GM19467 (cell line): ENCODE measurements around the gene IFIT5.
"Not testable (repeated sequence)": the region's sequence is repeated elsewhere in the genome, so short reads cannot be mapped to it uniquely, and the experiment has no call there.

Source experiments
- ATAC-seq: cut with Tn5 transposase; IDR thresholded peaks from one replicate; pipeline ENCODE4 v1.9.1; 2021; ENCODE audit warnings: mild to moderate bottlenecking, moderate library complexity; ENCODE audit not compliant: unreplicated experiment

Gene IFIT5

DNA sequence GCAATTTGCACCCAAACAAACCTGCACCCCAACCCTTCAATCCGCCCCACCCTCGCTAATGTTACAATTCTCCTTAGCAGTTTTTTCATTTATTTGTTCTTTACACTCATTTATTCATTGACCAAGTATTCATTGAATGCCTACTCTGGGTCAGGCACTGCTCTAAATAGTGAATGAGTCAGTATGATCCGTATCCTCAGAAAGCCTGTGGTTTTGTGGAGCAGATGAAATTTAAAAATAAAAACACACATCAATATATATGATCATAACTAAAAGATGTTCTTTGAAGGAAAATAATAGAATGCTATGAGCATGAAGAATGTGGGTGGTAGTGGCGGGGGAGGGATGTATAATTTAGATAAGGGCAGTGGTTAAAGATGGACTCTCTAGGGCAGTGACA lies 13.3 kb downstream of the IFIT5 start:
- ATAC-seq, result no peak

GRCh38 chr10:89428877-89429276 lies 14.5 kb downstream of the IFIT5 start:
- ATAC-seq, result no peak

DNA sequence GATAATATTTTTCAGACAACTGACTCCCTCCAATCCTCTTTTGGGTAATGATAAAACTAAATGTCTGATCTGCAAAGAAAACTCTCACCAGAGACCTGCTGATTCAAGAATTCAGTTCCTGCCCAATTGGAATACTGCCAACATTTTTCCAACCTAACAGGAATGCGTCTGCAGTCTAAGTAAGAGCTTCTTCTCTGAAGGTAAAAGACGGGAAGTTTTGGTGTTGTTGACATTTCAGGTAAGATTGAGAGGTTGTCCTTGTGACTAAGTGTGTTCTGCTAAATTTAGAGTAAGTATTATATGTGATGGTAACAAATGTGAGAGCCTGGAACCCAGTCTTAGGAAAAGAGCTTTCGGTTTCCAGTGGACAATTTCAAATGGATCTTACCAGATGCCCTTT lies 17.6 kb downstream of the IFIT5 start:
- no peak for ATAC-seq

GRCh38 chr10:89438525-89438924 lies 24.2 kb downstream of the IFIT5 start:
- no peak for ATAC-seq

- ATAC-seq, result no peak
These were observed 26.1 kb downstream of the IFIT5 start for GRCh38 chr10:89440226-89441009.

DNA sequence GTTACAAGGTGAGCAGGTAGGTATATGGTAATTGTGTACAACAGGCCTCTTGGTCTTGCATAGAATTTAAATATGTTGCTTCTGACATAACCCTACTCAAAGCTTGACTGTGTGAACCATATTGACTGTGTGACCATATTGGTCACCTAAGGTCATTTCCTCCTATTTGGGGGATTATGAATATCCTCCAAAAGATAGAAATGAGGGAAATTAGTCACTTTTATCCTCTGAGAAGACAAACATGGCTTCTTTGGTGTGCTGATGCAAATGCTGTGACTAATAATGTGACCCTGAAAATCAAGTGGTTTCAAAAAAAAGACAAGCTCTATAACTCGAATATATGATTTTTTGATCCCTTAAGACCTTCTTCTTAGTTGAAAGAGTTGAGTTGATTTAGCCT lies 27.9 kb downstream of the IFIT5 start:
- ATAC-seq, result no peak

- not testable (repeated sequence) for ATAC-seq
These were observed 30.5 kb downstream of the IFIT5 start for GRCh38 chr10:89444819-89445218.

GRCh38 chr10:89450901-89451300 lies 36.5 kb downstream of the IFIT5 start:
- no peak for ATAC-seq

DNA sequence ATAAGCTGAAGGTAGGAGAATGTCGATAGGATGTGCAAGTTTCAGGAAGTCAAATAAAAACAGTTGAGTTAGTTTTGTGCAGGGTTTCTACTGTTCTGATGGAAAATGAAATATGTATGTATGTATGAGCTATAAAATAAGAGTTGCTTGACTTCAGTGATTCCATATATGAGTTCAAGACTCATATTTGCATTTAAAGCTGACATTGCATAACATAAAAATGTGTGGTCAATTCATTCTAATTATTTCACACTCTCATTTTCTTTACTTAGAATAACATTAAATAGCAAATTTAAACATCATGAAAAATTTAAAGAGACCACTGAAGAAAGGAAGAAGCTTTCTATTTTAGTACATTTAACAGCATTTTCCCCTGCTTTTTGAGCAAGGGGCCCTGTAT lies 37.8 kb downstream of the IFIT5 start:
- no peak for ATAC-seq

DNA sequence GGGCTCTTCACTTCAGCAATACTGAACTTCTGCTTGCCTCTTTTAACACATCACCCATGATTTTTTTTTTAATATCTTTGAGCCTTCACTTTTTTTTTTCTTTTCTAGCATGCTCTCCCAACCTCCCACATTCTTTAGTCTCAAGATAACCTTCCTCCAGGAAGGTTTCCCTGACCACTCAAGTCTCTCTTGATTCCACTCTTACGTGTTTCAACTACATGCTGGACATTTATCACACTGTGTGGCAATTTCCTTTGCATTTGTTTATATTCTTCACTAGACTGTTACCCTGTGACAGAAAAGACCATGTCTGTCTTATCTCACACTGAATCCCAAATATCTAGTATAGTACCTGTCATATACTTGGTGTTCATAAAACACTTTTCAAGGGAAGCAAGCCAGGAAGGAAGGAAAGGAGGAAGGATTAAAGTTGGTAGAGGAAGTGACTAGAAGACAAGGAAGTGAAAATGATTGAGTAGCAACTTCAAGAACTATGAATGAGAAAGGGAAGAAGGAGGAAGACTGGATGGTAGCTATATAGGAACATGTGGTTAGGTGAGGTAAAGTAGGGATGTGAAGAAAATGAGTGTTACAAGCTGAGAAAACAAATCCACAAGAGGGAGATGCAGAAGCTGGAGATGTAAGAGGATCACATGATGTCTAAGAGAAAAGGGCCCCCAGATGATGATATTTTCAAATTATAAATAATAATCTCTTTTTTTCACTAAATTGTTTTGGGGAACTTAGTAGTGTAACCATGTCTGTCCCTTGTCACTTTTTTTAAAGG lies 40.4 kb downstream of the IFIT5 start:
- no peak for ATAC-seq

- no peak for ATAC-seq
These were observed 43.9 kb downstream of the IFIT5 start for GRCh38 chr10:89458291-89458690.

GRCh38 chr10:89458784-89459183 lies 44.4 kb downstream of the IFIT5 start:
- ATAC-seq, result no peak

DNA sequence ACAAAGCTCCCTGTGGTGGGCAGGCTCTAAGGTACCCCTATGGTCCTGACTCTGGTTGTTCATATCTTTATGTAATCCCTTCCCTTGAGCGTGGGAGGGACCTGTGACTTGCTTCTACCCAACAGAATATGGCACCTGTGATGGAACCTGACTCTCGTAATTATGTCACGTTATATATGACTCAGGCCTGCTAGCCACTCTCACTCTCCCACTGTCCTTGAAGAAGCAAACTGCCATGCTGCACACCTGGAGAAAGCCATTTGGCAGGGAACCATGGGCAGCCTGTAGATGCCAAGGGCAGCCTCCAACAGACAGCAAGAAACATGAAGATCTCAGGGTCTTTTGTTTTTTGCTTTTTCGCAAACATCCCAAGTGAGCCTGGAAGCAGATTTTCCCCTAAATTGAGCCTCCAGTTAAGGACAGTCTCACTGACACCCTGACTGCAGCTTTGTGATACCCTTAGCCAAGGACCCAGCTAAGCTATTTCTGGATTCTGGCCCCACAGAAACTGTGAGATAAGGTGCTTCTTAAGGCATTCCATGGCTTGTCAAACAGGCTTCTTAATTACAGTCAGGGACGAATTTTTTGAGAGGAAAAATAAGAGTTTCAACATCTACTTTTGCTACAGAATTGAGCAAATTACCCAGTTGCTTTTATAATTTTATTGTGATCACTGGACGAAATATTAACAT lies 49.6 kb downstream of the IFIT5 start:
- no peak for ATAC-seq

DNA sequence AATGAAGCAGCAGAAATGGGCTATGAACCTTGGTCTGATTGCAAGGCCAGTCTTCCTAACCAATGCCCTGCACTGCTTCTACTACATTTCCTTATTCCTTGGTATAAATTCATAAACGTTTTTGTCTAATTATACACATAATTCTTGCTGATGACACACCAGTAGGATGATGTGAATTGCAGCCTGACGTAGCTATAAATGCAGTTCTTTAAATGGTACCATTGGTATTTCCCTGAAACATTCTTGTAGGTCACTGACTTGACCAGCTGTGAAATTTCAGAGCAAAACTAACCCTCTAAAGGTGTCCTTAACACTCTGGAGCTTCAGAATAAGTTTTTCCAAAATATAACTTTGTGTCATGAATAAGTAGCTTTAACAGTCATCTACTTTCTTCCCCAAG lies 50.8 kb downstream of the IFIT5 start:
- no peak for ATAC-seq

DNA sequence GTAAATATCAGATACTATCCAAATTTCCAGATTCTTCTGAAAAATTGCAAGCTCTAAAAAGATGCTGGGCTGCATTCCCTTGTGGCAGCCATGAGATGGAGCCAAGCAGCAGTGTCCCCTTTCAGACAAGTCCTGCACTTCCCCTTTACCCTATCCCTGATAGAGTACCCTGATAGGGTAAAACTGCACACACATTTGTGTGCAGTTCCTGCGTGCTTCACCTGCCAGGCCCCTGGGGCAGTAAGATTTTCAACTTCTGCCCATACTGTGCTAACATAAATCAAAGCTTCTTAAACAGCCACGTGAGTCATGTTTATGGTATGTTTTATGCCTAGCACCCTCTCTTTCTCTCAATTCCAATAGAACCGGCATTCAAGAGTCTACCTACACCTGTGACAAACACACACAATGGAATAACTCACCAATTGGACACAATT lies 52.2 kb downstream of the IFIT5 start:
- no peak for ATAC-seq

GRCh38 chr10:89468191-89468965 lies 54.0 kb downstream of the IFIT5 start:
- ATAC-seq, result no peak

DNA sequence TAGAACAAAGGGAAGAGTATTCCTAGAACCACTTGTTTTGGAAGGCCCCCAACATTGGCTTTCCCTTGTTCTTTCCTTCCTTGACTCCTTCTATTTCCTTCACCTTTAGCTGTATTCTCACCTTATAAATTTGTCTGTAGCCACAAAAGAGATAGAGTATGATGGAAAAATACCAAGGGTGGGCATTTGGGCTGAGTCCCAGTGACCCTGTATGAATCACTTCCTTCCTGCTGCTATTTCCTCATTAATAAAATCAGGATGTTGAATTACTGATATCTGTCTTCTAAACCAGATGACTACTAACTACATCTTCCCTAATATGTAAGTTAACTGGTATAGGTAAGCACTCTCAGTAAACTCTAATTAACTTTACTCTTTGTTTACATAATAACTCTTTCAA lies 55.1 kb downstream of the IFIT5 start:
- ATAC-seq, result no peak
